K562 (cell line): Measurements from ENCODE around the gene COCH. TPM values are rescaled to one million over a fixed set of nuclear protein-coding genes. Genes with fewer than 3 reads are reported as not detected.

Experiments used
- ATF7 ChIP-seq: fragments of 450-650 bp; IDR thresholded peaks from 2 replicates; pipeline ENCODE4 v1.7.1; 2014; ENCODE audit warnings: mild to moderate bottlenecking, moderate library complexity
- EP400 ChIP-seq: fragments of 450-650 bp; IDR thresholded peaks from 2 replicates; pipeline ENCODE4 v1.6.1; 2017; ENCODE audit warnings: antibody characterized with exemption, mild to moderate bottlenecking, moderate library complexity
- FOXP1 ChIP-seq: sonication (generic); formaldehyde crosslinking; IDR thresholded peaks from 2 replicates; pipeline ENCODE4 v1.8.0; 2022; ENCODE audit warnings: mild to moderate bottlenecking, missing genetic modification reagents
- HNRNPH1 ChIP-seq: fragments of 200-400 bp; formaldehyde crosslinking; optimal IDR thresholded peaks from 2 replicates; pipeline ENCODE3; 2017; ENCODE audit warnings: low read depth, mild to moderate bottlenecking, low read length, moderate library complexity
- PCBP1 ChIP-seq: fragments of 200-400 bp; formaldehyde crosslinking; IDR thresholded peaks from 2 replicates; pipeline ENCODE4 v1.6.1; 2018; ENCODE audit warnings: mild to moderate bottlenecking, low read depth, low read length; ENCODE audit not compliant: poor library complexity, severe bottlenecking
- PTBP1 ChIP-seq: fragments of 200-400 bp; formaldehyde crosslinking; IDR thresholded peaks from 2 replicates; pipeline ENCODE4 v1.6.1; 2017; ENCODE audit warnings: low read depth, low read length
- RBFOX2 ChIP-seq: fragments of 200-400 bp; formaldehyde crosslinking; IDR thresholded peaks from 2 replicates; pipeline ENCODE4 v1.6.1; 2017; ENCODE audit warnings: low read depth, mild to moderate bottlenecking, low read length, moderate library complexity
- RFX7 ChIP-seq: fragments of 250-450 bp; sonication (Bioruptor Pico); IDR thresholded peaks from 2 replicates; pipeline ENCODE4 v1.5.1; 2021; ENCODE audit warnings: mild to moderate bottlenecking
- SPI1 ChIP-seq: IDR thresholded peaks from 2 replicates; pipeline ENCODE4 v1.6.1; 2011; ENCODE audit warnings: low read depth, low read length, control low read depth, borderline replicate concordance
- TEAD2 ChIP-seq: fragments of 450-650 bp; IDR thresholded peaks from 2 replicates; pipeline ENCODE4 v1.6.1; 2016; ENCODE audit warnings: missing genetic modification characterization, control low read depth, missing compliant biosample characterization
- TEAD4 ChIP-seq, 2 experiments: sonication (generic) in 1 of 2; formaldehyde crosslinking in 1 of 2; IDR thresholded peaks; 2 replicates each; pipeline versions ENCODE4 v1.6.1 to v1.8.0; 2012 to 2022; ENCODE audit warnings: borderline replicate concordance in 1 of 2, inconsistent platforms in 1 of 2, low read length in 1 of 2, mild to moderate bottlenecking in 1 of 2, missing genetic modification reagents in 1 of 2
- ZNF12 ChIP-seq: sonication (generic); formaldehyde crosslinking; IDR thresholded peaks from 2 replicates; pipeline ENCODE4 v1.4.0; 2020; ENCODE audit warnings: mild to moderate bottlenecking, missing genetic modification reagents
- ZNF124 ChIP-seq: sonication (generic); formaldehyde crosslinking; IDR thresholded peaks from 2 replicates; pipeline ENCODE4 v1.8.1; 2022; ENCODE audit warnings: missing genetic modification reagents
- ZNF184 ChIP-seq: sonication (generic); formaldehyde crosslinking; IDR thresholded peaks from 2 replicates; pipeline ENCODE4 v1.5.0; 2020; ENCODE audit warnings: missing genetic modification reagents
- ZNF41 ChIP-seq: fragments of 250-450 bp; sonication (Bioruptor Pico); conservative IDR thresholded peaks from 2 replicates; pipeline ENCODE4 v1.4.0; 2020; ENCODE audit warnings: mild to moderate bottlenecking
- polyA plus RNA-seq, 8 experiments: library from polyadenylated mRNA; depleted of rRNA in 4 of 8; stranded (reverse) in 5 of 8; unstranded in 3 of 8; fragments of >200 nt; fragmentation: Nextera tagmentation in 2 of 8; fragmentation: Illumina TruSeq in 1 of 8; extraction: Ambion mirVana in 2 of 8; extraction: Trizol in 1 of 8; gene quantifications; 2 replicates each; pipeline versions ENCODE4 v1.2.1 to v1.2.3, GENCODE V29; 2011 to 2014; ENCODE audit warnings: inconsistent platforms in 1 of 8, missing spikeins in 1 of 8
- total RNA-seq, 7 experiments: library from RNA; depleted of rRNA in 6 of 7; stranded (reverse); fragments of >200 nt in 6 of 7; fragmentation: Illumina TruSeq in 2 of 7; extraction: Trizol in 2 of 7; gene quantifications; 2 replicates each; pipeline versions ENCODE4 v1.2.1 to v1.2.3, GENCODE V29; 2011 to 2021; ENCODE audit warnings: low replicate concordance in 1 of 7
- TF ChIP-seq, protein P1 (sequence below): fragments of 450-650 bp; IDR thresholded peaks from 2 replicates; pipeline ENCODE4 v1.7.1; 2018; ENCODE audit warnings: mild to moderate bottlenecking, low read depth; ENCODE audit not compliant: partially characterized antibody
- TF ChIP-seq, protein P2 (sequence below): fragments of 250-450 bp; sonication (Bioruptor Pico); IDR thresholded peaks from 2 replicates; pipeline ENCODE4 v1.8.0; 2022; ENCODE audit warnings: inconsistent platforms, mild to moderate bottlenecking, moderate library complexity, borderline replicate concordance
- TF ChIP-seq, protein P3 (sequence below): fragments of 450-650 bp; formaldehyde crosslinking; IDR thresholded peaks from 2 replicates; pipeline ENCODE4 v1.4.0; 2020; ENCODE audit warnings: mild to moderate bottlenecking, moderate library complexity
- TF ChIP-seq, protein P4 (sequence below), 3 experiments: fragments of 200-800 bp in 1 of 3; sonication (Bioruptor generic) in 1 of 3; sonication (generic) in 1 of 3; formaldehyde crosslinking in 1 of 3; IDR thresholded peaks; 2 replicates each; pipeline versions ENCODE4 v1.6.1 to v1.8.0; 2016 to 2022; ENCODE audit warnings: mild to moderate bottlenecking in 2 of 3, missing compliant biosample characterization in 2 of 3, missing genetic modification characterization in 2 of 3, missing genetic modification reagents in 1 of 3

Gene COCH
- total and polyA plus RNA-seq, 9 of the 15 experiments (the other 6 are each of a cell fraction or from before 2014, with no cell fraction given): 27.0 to 141 (median 69.3) TPM

DNA sequence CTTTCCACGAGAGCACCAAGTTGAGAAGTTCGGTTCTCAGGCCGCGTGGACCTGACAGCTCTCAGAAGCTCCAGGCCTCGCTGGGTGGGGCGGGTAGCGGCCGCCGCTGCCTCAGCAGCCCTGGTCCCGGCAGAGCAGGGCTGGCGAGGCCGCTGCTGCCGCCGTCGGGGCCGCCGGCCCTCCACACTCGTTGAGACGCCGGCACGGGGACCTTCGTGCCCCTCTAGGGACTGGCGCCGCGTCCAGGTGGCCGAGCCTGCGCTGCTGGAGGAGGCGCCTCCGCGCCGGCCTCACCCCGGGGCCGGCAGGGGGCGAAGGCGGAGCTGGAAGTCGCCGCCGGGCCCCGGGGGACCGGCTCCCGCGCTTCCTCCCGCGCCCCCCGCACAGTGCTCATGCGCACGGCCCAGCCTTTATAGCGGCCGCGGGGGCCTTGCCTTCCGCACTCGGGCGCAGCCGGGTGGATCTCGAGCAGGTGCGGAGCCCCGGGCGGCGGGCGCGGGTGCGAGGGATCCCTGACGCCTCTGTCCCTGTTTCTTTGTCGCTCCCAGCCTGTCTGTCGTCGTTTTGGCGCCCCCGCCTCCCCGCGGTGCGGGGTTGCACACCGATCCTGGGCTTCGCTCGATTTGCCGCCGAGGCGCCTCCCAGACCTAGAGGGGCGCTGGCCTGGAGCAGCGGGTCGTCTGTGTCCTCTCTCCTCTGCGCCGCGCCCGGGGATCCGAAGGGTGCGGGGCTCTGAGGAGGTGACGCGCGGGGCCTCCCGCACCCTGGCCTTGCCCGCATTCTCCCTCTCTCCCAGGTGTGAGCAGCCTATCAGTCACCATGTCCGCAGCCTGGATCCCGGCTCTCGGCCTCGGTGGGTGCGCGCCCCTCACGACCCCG is at the start of gene COCH (continued):
- TF ChIP-seq, protein P1, sequence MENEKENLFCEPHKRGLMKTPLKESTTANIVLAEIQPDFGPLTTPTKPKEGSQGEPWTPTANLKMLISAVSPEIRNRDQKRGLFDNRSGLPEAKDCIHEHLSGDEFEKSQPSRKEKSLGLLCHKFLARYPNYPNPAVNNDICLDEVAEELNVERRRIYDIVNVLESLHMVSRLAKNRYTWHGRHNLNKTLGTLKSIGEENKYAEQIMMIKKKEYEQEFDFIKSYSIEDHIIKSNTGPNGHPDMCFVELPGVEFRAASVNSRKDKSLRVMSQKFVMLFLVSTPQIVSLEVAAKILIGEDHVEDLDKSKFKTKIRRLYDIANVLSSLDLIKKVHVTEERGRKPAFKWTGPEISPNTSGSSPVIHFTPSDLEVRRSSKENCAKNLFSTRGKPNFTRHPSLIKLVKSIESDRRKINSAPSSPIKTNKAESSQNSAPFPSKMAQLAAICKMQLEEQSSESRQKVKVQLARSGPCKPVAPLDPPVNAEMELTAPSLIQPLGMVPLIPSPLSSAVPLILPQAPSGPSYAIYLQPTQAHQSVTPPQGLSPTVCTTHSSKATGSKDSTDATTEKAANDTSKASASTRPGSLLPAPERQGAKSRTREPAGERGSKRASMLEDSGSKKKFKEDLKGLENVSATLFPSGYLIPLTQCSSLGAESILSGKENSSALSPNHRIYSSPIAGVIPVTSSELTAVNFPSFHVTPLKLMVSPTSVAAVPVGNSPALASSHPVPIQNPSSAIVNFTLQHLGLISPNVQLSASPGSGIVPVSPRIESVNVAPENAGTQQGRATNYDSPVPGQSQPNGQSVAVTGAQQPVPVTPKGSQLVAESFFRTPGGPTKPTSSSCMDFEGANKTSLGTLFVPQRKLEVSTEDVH: peak; percentile 41
- TF ChIP-seq PCBP1 (peak; percentile 63), RBFOX2 (peak; percentile 92), ZNF41 (CRISPR knock-in tag) (no peak), ZNF12 (CRISPR knock-in tag) (no peak), TEAD2 (no peak), EP400 (peak; percentile 48; the same call in 1 of the 2 replicates), HNRNPH1 (no peak), ATF7 (peak; percentile 30; the same call in 1 of the 2 replicates), RFX7 (CRISPR knock-in tag) (no peak), TEAD4 (IDR thresholded peaks at IDR 0.05; ENCODE audit: low read length) (no peak), TEAD4 (CRISPR knock-in tag; IDR thresholded peaks at IDR 0.05; ENCODE audit: borderline replicate concordance) (no peak), PTBP1 (no peak), ZNF124 (CRISPR knock-in tag) (no peak), ZNF184 (CRISPR knock-in tag) (no peak), FOXP1 (CRISPR knock-in tag) (peak; percentile 83; the same call in 1 of the 2 replicates), SPI1 (0 out of 2 replicates have a peak, but pooled peaks have one; percentile 25)
- TF ChIP-seq, protein P2, sequence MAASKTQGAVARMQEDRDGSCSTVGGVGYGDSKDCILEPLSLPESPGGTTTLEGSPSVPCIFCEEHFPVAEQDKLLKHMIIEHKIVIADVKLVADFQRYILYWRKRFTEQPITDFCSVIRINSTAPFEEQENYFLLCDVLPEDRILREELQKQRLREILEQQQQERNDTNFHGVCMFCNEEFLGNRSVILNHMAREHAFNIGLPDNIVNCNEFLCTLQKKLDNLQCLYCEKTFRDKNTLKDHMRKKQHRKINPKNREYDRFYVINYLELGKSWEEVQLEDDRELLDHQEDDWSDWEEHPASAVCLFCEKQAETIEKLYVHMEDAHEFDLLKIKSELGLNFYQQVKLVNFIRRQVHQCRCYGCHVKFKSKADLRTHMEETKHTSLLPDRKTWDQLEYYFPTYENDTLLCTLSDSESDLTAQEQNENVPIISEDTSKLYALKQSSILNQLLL (CRISPR knock-in tag): no peak
- TF ChIP-seq, protein P3, sequence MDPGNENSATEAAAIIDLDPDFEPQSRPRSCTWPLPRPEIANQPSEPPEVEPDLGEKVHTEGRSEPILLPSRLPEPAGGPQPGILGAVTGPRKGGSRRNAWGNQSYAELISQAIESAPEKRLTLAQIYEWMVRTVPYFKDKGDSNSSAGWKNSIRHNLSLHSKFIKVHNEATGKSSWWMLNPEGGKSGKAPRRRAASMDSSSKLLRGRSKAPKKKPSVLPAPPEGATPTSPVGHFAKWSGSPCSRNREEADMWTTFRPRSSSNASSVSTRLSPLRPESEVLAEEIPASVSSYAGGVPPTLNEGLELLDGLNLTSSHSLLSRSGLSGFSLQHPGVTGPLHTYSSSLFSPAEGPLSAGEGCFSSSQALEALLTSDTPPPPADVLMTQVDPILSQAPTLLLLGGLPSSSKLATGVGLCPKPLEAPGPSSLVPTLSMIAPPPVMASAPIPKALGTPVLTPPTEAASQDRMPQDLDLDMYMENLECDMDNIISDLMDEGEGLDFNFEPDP: no peak
- TF ChIP-seq, protein P4, sequence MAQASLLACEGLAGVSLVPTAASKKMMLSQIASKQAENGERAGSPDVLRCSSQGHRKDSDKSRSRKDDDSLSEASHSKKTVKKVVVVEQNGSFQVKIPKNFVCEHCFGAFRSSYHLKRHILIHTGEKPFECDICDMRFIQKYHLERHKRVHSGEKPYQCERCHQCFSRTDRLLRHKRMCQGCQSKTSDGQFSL (CRISPR knock-in tag; IDR thresholded peaks at IDR 0.05): no peak
- TF ChIP-seq, protein P4 (tag; IDR thresholded peaks at IDR 0.05): no peak
